ENCODE data around the gene LSM7. TPM values are rescaled to one million over a fixed set of nuclear protein-coding genes. Genes with fewer than 3 reads are reported as not detected.

LSM7 gene
- total and polyA plus RNA-seq, 2 of the 13 experiments (the other 11 are each of a cell fraction or from before 2014, with no cell fraction given), result 140 to 205 TPM

DNA sequence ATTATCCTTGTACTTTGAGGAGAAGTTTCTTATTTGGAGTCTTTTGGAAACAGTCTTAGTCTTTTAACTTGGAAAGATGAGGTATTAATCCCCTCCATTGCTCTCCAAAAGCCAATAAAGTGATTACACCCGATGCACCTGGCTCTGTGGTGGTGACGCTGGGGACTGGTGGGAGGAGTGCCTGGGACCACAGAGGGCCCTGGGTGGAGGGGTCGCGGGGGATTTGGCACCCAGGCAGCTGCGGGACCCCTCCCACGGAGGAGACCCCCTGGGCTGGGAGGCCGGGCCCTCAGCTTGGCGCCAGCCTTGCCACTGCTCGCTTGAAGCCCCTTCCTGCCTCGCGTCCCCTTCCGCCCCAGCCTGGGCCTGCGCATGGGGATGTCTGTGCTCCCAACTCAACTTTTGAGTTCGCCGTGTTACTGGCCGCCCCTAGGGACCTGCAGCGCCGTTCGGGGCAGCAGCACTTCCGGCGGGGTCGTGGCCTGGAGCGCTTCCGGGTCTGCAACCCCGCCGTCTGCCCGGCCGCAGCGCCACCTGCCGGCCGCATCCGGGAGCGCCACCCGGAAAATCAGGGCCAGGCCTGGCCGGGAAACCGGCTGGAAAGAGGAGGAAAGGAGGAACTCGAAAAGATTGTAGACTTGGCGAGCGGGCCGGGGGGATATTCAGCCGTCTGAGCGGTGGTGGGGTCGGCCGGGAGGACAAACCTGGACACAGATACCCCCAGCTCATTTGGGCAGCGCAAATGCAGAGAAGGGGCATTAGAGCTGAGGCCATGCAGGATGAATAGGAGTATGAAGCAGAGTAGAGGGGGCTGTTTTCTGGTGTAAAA, 54.8 kb downstream of the LSM7 start (continued):
- TF ChIP-seq, protein P1, sequence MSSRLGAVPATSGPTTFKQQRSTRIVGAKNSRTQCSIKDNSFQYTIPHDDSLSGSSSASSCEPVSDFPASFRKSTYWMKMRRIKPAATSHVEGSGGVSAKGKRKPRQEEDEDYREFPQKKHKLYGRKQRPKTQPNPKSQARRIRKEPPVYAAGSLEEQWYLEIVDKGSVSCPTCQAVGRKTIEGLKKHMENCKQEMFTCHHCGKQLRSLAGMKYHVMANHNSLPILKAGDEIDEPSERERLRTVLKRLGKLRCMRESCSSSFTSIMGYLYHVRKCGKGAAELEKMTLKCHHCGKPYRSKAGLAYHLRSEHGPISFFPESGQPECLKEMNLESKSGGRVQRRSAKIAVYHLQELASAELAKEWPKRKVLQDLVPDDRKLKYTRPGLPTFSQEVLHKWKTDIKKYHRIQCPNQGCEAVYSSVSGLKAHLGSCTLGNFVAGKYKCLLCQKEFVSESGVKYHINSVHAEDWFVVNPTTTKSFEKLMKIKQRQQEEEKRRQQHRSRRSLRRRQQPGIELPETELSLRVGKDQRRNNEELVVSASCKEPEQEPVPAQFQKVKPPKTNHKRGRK (CRISPR knock-in tag; IDR thresholded peaks at IDR 0.05), result no peak
- no peak for TF ChIP-seq RARG (CRISPR knock-in tag; IDR thresholded peaks at IDR 0.05; ENCODE audit: low read depth)
- no peak for TF ChIP-seq SRSF9 (IDR thresholded peaks at IDR 0.05; ENCODE audit: borderline replicate concordance, insufficient read depth, low read depth, low read length, poor library complexity, severe bottlenecking)
- TF ChIP-seq ZNF281 (CRISPR knock-in tag; IDR thresholded peaks at IDR 0.05; ENCODE audit: borderline replicate concordance), result 0 out of 2 replicates have a peak, but pooled peaks have one; percentile 6
- peak; percentile 81 for TF ChIP-seq ZBTB33 (CRISPR knock-in tag; IDR thresholded peaks at IDR 0.05)
- TF ChIP-seq PLRG1 (conservative IDR thresholded peaks at IDR 0.05), result no peak
- no peak for TF ChIP-seq ZZZ3 (CRISPR knock-in tag; IDR thresholded peaks at IDR 0.05; ENCODE audit: borderline replicate concordance)
- peak; percentile 96 for TF ChIP-seq ZBTB38 (CRISPR knock-in tag; IDR thresholded peaks at IDR 0.05)
- no peak for TF ChIP-seq ZNF552 (CRISPR knock-in tag; IDR thresholded peaks at IDR 0.05; ENCODE audit: borderline replicate concordance)
- no peak for TF ChIP-seq SSRP1 (CRISPR knock-in tag; IDR thresholded peaks at IDR 0.05)
- TF ChIP-seq, protein P2, sequence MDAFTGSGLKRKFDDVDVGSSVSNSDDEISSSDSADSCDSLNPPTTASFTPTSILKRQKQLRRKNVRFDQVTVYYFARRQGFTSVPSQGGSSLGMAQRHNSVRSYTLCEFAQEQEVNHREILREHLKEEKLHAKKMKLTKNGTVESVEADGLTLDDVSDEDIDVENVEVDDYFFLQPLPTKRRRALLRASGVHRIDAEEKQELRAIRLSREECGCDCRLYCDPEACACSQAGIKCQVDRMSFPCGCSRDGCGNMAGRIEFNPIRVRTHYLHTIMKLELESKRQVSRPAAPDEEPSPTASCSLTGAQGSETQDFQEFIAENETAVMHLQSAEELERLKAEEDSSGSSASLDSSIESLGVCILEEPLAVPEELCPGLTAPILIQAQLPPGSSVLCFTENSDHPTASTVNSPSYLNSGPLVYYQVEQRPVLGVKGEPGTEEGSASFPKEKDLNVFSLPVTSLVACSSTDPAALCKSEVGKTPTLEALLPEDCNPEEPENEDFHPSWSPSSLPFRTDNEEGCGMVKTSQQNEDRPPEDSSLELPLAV (CRISPR knock-in tag; conservative IDR thresholded peaks at IDR 0.05; ENCODE audit: low read depth), result no peak
- no peak for TF ChIP-seq PBX2 (CRISPR knock-in tag; IDR thresholded peaks at IDR 0.05)
- no peak for TF ChIP-seq FOXJ3 (CRISPR knock-in tag; IDR thresholded peaks at IDR 0.05; ENCODE audit: borderline replicate concordance)
- peak; percentile 71 for TF ChIP-seq HCFC1 (IDR thresholded peaks at IDR 0.05; ENCODE audit: low read depth, low read length)
- no peak for TF ChIP-seq ZFP62 (CRISPR knock-in tag; IDR thresholded peaks at IDR 0.05)
- TF ChIP-seq, protein P3, sequence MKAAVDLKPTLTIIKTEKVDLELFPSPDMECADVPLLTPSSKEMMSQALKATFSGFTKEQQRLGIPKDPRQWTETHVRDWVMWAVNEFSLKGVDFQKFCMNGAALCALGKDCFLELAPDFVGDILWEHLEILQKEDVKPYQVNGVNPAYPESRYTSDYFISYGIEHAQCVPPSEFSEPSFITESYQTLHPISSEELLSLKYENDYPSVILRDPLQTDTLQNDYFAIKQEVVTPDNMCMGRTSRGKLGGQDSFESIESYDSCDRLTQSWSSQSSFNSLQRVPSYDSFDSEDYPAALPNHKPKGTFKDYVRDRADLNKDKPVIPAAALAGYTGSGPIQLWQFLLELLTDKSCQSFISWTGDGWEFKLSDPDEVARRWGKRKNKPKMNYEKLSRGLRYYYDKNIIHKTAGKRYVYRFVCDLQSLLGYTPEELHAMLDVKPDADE (CRISPR knock-in tag; IDR thresholded peaks at IDR 0.05), result no peak

Measured in HepG2 (cell line).